Measurements from ENCODE around the gene FBN1. TPM values are rescaled to one million over a fixed set of nuclear protein-coding genes. Genes with fewer than 3 reads are reported as not detected.

Gene FBN1
- total RNA-seq, 1 experiment from 2014 or later: 1.1 TPM

DNA sequence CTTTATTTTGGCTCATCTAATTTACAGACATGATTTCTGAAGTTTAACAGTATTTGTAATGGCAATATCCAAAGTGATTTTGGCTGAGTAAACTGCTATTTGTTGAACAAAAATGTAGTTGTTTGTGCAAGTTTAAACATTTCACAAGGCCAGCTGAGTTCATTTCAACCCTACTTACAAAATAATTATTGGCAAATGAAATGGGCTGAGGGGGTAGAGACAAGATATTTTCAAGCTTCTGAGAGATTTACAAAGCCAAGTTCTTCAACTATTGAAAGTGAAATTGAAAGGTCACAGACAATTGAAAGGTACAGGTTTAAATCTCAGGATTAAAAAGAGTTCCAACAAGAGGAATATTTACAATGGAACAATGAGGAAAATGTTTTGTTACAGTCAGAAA lies 237.2 kb downstream of the FBN1 start:
- BruUV-seq (replicated peaks): no TSS peak
- intact Hi-C loops (cut with micrococcal nuclease; ENCODE audit: unreplicated experiment): no loop called here
- no peak overlapping the region for H3K4me3 Mint-ChIP-seq (ENCODE audit: low read depth, unreplicated experiment)
- no peak for DNase-seq
- H3K27ac Mint-ChIP-seq (ENCODE audit: unreplicated experiment): no peak overlapping the region
- CTCF ChIA-PET: no interaction called here
- no peaks in the 10 kb centered on the region for H3K9me3 Mint-ChIP-seq (ENCODE audit: low read depth, unreplicated experiment)
- TF ChIP-seq, protein P1, sequence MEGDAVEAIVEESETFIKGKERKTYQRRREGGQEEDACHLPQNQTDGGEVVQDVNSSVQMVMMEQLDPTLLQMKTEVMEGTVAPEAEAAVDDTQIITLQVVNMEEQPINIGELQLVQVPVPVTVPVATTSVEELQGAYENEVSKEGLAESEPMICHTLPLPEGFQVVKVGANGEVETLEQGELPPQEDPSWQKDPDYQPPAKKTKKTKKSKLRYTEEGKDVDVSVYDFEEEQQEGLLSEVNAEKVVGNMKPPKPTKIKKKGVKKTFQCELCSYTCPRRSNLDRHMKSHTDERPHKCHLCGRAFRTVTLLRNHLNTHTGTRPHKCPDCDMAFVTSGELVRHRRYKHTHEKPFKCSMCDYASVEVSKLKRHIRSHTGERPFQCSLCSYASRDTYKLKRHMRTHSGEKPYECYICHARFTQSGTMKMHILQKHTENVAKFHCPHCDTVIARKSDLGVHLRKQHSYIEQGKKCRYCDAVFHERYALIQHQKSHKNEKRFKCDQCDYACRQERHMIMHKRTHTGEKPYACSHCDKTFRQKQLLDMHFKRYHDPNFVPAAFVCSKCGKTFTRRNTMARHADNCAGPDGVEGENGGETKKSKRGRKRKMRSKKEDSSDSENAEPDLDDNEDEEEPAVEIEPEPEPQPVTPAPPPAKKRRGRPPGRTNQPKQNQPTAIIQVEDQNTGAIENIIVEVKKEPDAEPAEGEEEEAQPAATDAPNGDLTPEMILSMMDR (IDR thresholded peaks at IDR 0.05; ENCODE audit: unreplicated experiment): no peak
- no peaks in the 10 kb centered on the region for H3K4me1 Mint-ChIP-seq (ENCODE audit: low read depth, unreplicated experiment)
- no peaks in the 10 kb centered on the region for H3K27me3 Mint-ChIP-seq (ENCODE audit: unreplicated experiment)
- H3K36me3 Mint-ChIP-seq (ENCODE audit: insufficient read depth, unreplicated experiment): no peaks in the 10 kb centered on the region

DNA sequence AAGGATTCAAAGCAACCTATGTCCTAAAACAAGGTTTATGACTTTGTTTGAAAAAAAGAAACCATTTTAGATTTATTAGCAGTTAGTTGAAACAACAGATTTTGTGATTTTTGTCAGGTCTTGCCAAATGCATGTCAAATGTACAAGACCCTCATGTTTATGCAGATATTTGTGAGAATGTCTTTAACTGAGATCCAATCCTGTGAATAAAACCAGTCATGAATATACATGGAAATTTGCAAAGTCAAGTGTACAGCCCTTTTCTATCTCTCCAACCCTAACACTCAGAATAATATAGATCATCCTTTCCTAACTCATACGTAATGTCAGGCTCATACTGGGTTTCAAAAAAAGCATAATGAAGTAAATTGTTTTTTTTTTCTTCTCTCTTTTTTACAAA lies 237.9 kb downstream of the FBN1 start:
- H3K27me3 Mint-ChIP-seq (ENCODE audit: unreplicated experiment): no peaks in the 10 kb centered on the region
- H3K4me1 Mint-ChIP-seq (ENCODE audit: low read depth, unreplicated experiment): no peaks in the 10 kb centered on the region
- DNase-seq: no peak
- no peak overlapping the region for H3K4me3 Mint-ChIP-seq (ENCODE audit: low read depth, unreplicated experiment)
- no peaks in the 10 kb centered on the region for H3K36me3 Mint-ChIP-seq (ENCODE audit: insufficient read depth, unreplicated experiment)
- BruUV-seq (replicated peaks): no TSS peak
- no peaks in the 10 kb centered on the region for H3K9me3 Mint-ChIP-seq (ENCODE audit: low read depth, unreplicated experiment)
- CTCF ChIA-PET: no interaction called here
- intact Hi-C loops (cut with micrococcal nuclease; ENCODE audit: unreplicated experiment): no loop called here
- TF ChIP-seq, protein P1 (IDR thresholded peaks at IDR 0.05; ENCODE audit: unreplicated experiment): no peak
- no peak overlapping the region for H3K27ac Mint-ChIP-seq (ENCODE audit: unreplicated experiment)

DNA sequence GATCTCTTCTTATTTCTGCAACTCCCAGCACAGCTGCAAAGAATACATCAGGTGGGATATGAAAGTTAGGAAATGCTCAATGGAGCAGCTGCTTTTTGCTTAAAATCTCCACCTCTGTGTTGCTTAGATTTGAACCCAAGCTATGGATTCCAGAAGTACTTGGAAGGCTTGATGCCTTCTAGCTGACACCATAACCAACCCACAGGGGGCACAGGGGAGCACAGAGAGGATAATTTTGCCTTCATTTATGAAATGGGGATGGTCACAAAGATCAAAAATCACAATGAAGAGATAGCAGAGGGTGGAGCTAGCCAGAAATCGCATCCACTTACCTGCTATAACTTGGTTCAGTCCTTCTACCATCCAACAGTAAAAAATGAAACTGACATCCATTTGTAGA lies 238.6 kb downstream of the FBN1 start:
- Mint-ChIP-seq H3K27ac (ENCODE audit: unreplicated experiment) (no peak overlapping the region), H3K27me3 (ENCODE audit: unreplicated experiment) (no peaks in the 10 kb centered on the region), H3K4me1 (ENCODE audit: low read depth, unreplicated experiment) (no peaks in the 10 kb centered on the region), H3K9me3 (ENCODE audit: low read depth, unreplicated experiment) (no peaks in the 10 kb centered on the region), H3K4me3 (ENCODE audit: low read depth, unreplicated experiment) (no peak overlapping the region), H3K36me3 (ENCODE audit: insufficient read depth, unreplicated experiment) (no peaks in the 10 kb centered on the region)
- intact Hi-C loops (cut with micrococcal nuclease; ENCODE audit: unreplicated experiment): no loop called here
- no TSS peak for BruUV-seq (replicated peaks)
- TF ChIP-seq, protein P1 (IDR thresholded peaks at IDR 0.05; ENCODE audit: unreplicated experiment): no peak
- CTCF ChIA-PET: no interaction called here
- DNase-seq: no peak

DNA sequence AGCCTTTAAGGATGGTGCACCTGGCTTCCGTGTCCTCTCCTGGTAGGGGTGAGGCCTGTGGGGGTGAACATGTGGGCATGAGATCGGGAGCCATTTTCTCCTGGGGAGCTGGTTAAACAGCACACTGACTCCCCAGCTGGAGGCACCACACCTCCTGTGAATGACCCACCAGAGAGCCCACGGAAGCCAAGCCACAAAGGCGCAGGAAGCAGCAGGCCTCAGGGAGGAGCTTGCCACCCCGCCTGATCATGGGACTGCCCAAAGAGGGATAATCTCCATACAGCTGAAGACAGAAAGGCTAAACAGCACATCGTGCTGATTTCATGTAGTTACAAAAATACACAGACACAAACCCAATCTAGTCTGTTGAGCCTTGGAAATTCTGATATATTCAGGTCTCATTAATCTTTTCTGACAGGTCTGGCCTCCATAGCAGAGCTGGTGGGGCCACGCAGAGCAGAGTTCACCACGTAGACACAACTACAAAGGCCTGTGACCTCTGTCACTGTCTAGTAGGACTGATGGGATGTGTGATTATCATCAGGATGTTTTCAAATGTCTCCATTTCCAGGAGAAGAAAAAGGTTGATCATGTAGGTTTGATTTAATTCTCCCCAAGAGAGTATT lies 239.1 kb downstream of the FBN1 start:
- TF ChIP-seq, protein P1 (IDR thresholded peaks at IDR 0.05; ENCODE audit: unreplicated experiment): no peak
- no peak overlapping the region for H3K27ac Mint-ChIP-seq (ENCODE audit: unreplicated experiment)
- no peaks in the 10 kb centered on the region for H3K27me3 Mint-ChIP-seq (ENCODE audit: unreplicated experiment)
- no peaks in the 10 kb centered on the region for H3K9me3 Mint-ChIP-seq (ENCODE audit: low read depth, unreplicated experiment)
- BruUV-seq (replicated peaks): no TSS peak
- no peak overlapping the region for H3K4me3 Mint-ChIP-seq (ENCODE audit: low read depth, unreplicated experiment)
- intact Hi-C loops (cut with micrococcal nuclease; ENCODE audit: unreplicated experiment): no loop called here
- no peaks in the 10 kb centered on the region for H3K36me3 Mint-ChIP-seq (ENCODE audit: insufficient read depth, unreplicated experiment)
- H3K4me1 Mint-ChIP-seq (ENCODE audit: low read depth, unreplicated experiment): no peaks in the 10 kb centered on the region
- CTCF ChIA-PET: no interaction called here
- DNase-seq: no peak
